NCI-H226 (cell line): ENCODE measurements around the gene DCBLD2.

ENCODE experiments used
- DNase-seq: peaks from one replicate; pipeline ENCODE4 v3.0.0-alpha.2; 2015

DCBLD2 gene

DNA sequence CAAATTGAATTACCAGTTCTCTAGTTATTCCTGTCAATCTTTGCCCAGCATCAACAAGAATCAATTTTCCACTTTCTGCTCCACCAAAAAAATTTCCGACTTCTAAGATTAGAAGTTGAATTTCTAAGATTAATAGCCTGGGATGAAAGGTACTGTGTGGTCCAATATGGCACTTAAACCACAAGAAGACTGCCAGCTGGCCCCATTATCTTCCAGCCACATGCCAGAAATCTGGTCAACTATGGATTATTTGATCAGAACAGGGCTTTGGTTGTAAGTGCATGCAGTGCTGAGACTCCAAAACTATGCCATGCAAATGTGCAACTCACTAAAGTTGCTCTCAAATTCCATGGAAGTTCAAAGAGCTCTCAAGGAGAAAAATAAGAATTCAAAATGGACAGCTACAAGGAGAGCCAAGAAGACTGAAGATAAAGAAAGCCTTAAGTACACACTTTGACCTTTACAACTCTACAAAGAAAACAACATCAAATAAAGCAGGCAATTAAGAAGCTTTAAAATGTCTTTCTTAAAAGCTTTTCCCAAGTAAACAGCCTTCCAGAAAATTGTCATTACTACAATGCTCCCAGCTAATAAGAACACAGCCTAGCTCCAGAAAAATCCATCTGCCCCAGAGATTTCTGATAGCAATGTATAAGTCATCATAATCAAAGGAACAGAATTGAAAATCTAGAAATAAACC is 74.1 kb downstream of the DCBLD2 start:
- no peak for DNase-seq

DNA sequence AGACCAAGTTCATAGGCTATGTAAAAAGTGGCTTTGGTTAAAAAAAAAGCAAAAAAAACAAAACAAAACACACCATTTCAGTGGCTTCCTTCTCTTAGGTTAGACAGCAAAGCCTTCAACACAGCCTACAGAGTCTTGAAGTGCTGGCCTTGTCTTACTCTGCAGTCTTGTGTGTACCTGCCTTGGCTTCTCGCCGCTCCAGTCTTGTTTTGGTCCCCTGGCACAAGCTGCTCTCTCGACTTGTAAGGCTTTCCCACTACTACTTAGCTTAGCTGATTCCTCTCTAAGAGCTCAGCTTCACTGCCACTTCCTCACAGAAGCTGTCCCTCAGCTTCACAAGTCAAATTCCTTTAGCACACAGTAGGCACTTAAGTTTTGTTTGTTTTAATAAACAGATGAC is 75.4 kb downstream of the DCBLD2 start:
- no peak for DNase-seq

DNA sequence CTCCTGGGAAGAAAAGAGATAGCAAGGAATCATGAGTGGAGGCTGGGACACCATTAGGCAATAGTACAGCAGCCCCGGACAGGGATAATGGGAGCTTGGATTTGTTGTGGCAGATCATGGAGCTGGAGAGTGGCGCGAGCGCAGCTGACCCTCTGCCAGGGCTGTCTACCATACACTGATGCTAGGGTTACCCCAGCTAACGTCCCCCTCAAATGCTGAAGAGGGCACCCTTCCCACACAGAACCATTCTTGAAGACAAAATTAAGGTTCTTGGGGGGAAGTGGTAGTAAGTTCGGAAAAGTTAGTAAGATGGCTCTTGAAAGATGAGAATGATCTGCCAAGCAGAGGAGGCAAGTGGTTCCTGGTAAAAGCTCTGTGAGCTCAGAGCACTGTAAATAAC is 77.2 kb downstream of the DCBLD2 start:
- DNase-seq: no peak

DNA sequence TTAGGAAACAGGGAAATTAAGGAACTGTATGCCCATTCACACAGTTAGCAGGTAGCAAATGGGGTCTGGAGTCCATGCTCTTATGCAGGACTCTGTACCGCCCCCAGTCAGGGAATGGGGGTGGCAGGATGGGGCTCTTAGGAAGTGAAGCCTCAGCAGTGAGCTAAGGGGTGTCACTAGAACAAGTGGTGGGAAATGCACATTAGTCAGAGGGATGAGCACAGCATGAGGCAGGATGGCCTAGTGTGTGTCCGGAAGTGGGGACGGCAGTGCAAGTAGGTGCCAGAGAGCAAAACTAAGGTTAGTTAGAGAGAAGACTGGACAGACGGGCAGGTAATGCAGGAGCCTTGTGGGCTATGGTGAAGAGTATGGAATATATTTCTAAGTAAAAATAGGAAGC is 77.7 kb downstream of the DCBLD2 start:
- no peak for DNase-seq

DNA sequence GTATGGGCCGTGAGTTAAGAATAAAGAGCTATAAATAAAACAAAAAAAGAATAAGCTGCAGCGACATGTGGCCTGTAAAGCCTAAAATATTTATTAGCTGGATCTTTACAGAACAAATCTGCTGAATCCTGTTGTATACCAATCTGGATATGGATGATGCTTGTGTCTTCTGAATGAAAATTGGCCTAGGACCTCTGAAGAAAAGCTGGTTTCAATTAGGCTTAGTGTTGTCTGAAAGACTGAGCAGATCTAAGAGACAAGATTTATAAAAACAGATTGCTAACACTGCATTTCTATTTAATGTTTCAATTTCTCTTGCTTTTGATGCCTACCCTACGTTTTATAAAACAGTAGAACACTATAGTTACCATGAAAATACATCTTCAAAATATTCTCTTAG is 80.4 kb downstream of the DCBLD2 start:
- DNase-seq: no peak

DNA sequence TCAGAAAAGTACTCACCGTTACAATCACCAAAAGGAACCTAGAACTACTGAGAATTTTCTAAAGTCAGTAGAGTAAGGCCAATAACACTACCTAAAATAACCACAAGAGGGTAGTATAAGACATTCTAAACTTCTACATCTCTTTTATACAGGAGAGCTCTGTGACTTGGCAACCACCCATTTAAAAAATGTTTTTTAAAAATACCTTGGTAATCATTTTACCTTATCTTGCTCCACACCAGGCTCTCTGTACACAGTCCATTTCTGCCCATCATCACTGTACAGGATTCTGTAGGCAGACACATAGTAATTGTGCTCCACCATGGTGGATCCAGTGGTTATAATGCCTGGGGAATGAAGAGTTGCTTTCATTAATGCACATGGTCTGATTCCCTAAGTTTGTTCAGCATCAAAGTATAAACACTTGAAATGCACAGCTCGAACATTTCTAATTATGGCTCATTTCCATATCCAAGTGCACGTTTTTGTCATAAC is 83.9 kb downstream of the DCBLD2 start:
- peak; percentile 62 for DNase-seq

DNA sequence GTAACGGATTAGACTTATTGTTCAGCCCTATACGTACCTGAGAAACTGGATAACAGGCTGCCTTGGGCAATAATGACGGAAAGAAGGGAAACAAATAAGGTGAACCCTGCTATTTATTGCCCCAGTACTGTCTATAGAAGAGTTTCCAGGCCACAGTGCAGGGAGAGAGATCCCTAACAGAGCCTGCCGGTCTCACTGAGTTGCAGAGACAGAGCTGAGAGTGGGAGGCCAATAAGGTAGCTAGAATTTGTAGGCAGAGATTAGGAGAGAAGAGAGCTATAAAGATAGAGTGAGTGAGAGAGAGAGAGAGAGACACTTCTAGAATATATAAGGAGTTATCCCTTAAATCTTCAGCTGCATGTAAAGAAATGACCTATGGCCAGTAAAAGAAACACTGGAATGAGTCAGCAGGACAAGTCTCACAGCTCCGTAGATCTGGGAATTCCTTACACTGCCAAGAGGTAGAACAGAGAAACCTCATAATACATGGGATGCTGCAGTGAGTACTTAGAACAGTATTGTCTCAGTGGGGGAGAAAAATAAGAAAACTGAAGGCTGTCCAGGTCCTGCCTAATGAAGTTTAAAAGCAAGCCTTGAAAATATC is 86.6 kb downstream of the DCBLD2 start:
- peak; percentile 40 for DNase-seq

DNA sequence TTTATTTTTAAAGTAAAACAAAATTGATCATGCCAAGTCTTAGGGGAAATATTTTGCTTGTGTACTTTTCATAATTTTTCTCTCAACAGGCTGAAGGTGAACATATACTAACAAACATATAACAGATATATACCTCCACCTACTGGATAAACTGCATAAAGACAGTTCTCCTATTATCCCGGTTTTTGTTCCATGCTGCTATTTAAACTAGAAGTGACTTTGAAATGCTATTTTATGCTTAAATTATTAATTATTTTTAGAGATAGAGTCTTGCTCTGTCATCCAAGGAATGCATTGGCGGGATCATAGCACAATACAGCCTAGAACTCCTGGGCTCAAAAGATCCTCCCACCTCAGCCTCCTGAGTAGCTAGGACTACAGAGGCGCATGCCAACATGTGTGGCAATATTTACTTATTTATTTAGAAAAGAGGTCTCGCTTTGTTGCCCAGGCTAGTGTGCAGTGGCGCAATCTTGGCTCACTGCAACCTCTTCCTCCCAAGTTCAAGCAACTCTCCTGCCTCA is 88.6 kb downstream of the DCBLD2 start:
- DNase-seq: peak; percentile 39

DNA sequence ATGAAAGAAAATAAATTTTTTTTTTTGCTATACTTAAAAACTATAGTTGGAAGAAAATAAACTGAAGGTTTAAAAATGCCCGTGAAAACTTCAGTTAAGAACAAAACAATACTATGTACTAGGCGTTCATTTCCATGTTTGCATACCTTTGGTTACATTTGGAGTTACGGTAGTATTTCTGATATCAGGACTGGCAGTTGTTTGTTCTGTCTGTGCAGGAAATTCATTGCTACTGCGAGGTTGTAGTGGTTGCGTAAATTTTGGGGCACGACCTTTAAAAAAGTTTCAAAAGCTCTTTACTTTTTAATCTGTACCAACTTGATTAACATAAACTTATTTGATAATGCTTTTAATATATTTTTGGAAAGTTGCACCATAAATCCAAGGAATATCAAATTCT is 90.4 kb downstream of the DCBLD2 start:
- no peak for DNase-seq

DNA sequence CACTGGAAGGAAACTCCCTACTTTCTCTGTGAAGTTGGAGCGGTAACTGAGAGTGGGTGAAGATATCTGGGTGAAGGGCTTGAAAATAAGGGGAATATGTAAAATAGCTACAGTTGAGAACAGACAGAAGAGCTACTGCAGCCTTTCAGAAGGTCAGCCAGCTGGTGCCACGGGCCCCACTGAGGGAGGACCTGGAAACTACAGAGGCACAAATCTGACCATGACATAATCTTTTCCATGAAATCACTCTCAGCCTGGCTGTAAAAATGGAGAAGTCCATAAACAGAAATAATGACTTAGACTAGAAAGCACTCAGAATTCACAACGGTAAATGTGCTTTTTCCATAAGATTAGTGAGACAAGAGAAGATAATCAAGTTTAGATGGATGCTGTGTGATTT is 91.9 kb downstream of the DCBLD2 start:
- no peak for DNase-seq

DNA sequence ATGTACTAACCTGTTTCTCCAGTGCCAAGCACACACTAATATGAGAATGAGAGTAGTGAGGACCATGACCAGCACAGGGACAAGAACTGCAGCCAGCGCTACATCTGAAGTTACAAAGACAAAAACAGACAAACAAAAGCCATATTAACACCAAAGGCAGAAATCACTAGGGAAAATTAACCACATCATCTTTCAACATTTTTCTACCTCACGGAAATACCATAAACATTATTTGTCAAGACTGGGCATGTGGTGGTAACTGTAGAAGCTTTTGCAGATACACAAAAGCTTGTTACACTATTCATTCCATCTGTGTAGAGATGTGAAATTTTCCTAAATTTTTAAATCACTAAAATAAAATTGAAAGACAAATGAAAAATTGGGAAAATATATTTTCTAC is 93.4 kb downstream of the DCBLD2 start:
- no peak for DNase-seq

DNA sequence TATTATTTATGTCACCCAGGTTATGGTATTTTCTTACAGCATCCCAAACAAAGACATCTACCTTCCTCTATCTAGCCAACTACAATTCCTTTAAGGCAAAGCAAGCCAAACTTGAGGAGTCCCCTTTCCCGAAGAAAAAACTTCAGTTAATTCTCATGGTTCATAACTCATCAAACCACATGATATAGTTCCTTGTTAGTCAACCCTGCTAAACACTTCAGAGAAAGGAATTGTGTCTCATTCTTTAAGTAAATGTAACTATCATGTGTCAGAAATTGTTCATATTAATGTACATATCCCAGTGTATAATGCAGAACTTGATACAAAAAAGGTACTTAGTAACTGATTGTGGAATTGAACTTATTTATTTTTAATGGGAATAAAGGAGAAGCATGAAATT is 93.9 kb downstream of the DCBLD2 start:
- DNase-seq: no peak

DNA sequence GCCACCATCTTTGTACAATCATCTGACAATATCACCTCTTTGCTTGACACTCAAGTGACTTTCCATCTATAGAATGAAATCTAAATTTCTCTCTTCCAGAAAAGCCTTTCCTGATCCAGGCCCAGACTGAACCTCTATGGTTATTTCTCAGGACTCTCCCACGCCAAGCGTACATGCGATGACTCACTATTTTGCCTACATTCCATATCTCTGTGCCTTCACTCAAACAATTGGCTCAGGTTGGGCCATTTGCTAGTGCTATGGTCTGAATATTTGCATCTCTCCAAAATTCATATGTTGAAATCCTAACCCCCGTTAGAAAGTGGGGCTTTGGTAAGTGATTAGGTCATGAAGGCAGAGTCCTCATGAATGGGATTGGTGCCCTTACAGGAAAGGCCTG is 94.5 kb downstream of the DCBLD2 start:
- peak; percentile 79 for DNase-seq

DNA sequence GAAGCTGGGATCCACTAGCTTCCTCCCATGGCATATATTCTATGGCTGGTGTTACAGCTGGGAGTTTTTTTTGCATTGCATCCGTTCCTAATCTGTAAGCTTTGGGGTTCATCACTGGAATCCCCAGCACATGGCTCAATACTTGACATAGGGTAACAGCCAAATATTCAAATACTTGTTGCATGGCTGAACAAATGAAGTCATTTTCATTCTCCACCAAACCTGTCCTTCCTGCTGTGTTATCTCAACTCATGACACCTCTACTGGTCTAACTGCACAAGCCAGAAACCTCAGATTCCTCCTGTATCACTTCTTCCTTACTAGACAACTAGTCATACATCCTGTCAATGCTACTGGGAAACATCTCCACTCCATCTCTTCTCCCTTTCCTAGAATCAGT is 95.0 kb downstream of the DCBLD2 start:
- peak; percentile 85 for DNase-seq

DNA sequence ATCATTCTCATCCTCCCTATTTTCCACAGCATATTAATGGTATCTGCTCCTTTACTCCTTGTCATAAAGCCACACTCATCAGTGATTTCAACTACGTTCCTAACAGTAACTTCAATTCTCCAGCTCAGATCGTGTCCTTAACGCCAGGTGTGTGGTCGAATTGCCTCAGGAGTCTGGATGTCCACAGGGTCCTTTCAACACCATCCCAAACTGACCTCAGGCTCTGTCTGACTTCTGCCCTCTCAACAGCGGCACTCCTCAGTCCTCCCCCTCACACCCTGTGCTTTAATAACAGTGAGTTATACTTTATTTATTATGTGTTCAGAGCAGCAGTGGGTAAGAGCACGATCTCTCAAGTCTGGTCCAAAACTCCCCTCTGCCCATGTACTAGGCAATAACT is 95.9 kb downstream of the DCBLD2 start:
- DNase-seq: no peak

DNA sequence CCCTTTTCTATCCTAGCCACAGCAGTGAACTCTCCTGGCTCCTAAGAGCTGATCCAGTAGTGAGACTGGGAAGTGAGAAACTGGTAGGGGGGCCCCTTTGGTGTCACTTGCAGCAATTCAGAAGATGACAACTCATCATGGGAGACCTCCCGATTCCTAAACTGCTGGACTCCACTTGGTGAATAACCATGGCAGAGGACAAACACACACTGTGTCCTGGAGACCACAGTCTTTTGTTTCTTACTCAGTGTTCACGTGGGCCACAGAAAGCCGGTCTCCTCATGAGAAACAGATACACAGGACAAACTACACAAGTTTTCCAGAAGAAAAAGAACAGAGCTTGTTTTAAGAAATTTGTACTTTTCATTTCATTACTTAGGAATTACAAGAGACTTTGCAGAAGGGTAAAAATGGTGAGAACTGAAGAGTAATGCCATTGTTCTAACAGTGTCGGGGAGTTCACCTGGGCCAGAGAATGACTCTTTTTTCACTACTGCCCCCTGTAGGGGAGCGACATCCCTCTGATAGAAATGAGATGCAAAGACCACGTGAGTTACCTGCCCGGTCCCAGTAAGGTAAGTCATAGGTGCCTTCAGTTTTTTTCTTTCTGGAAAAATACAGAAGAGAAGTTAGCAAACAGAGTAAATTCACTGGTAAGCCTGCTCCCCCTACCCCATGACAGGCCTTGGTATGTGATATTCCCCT is 100.3 kb downstream of the DCBLD2 start:
- DNase-seq: no peak

DNA sequence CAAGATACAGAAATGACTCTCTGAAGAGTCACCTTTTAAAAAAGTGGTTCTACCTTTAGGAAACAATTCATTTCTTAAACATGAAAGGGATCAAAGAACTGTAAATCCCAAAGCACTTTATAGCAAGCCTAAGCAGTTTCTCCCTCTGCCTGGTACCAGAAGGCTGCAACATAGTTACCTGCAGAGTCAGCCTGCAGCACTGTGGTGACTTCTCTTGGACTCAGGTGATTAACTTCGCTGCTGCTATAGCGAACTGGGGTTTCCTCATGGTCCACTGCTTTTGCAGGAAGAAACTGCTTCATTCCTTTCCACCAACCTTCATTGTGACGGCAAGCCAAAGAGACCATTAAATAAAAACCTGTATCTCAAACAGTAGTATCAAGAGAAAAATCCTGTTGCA is 101.1 kb downstream of the DCBLD2 start:
- DNase-seq: no peak

DNA sequence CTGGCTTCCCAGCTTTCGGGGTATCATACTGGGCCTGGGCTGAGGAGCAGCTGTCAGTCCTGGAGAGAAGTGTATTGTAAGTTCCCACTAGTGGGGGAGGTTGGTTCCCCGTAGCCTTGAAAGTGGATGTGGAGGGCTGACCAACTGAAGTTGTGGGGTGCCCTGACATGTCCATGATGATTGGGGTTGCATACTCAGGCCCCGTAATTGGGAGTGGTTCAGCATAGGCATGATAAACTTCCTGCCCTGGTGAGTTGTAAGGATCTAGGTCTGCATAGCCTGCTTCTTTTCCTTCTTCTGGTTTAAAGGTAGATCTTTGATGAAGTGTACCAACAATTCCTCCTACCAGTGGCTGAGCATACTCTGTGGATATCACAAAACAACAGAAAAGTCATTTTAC is 102.0 kb downstream of the DCBLD2 start:
- no peak for DNase-seq

DNA sequence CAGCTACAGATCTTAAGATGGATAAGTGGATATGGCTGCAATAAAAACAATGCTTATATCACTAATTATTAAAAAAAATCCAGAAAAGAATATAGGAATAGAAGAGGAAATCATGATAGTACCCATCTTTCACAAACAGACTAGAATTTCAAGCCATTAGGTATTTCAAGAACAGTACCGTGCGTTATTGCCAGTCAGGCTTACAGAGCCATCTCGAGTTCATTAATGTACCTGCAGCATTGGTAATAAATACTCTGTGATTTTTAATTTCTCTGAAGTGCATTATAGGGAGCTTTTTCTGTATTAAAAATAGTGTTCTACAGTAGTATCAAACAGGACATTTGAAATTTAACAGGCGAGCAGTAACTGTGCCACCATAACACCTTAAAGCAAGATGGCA is 102.7 kb downstream of the DCBLD2 start:
- no peak for DNase-seq

DNA sequence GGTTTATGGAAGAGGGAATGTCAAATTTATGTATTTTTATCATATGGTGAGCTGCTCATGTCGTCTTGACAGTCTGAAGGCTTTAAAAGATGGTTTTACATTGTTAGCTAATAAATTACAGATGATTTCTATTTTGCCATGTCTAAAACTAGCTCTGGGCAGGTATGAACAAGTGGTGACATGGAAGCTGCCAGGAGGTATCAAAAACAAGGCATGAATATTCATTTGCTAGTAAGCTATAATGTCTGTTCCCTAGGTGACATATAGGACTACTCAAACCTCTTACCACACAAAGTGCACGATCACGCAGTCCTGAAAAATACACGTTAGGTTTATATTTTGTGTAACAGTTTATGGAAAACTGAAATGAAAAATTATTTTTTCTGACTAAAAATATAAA is 103.6 kb downstream of the DCBLD2 start:
- no peak for DNase-seq

DNA sequence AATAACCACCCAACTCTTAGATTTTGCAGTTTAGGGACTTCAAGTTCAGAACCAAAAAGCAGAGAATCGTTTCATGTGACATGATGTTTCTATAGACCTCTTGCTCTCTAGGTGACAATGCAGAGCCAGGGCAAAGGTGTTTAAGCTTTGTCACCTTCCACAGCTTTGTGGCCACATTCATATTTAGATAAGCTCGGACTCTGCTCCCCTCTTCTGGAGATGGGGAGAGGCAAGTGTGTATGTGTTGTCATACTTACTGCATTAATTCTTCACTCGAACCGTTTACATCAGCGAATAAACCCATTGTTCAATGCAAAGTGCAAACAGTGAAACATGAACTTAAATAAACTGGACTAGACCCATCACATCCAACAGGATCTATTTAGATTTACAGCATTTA is 105.2 kb downstream of the DCBLD2 start:
- DNase-seq: no peak

DNA sequence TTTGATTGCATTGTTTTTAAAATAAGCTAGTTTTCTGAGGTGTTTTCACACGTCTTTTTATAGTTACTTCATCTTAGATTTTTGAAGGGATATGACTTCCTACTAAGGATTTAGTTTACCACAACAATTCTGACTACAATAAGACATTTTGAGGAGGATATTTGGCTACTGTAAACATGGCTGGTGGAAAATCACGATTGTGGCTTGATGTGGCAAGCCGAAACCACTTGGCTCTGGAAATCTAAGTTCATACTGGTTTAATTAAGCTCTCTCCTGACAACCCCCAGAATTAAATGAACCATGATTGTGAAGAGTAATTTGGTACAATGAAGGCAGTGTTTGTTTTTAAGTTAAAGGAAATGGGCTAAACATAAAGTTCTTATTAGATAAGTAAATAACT is 107.5 kb downstream of the DCBLD2 start:
- no peak for DNase-seq

DNA sequence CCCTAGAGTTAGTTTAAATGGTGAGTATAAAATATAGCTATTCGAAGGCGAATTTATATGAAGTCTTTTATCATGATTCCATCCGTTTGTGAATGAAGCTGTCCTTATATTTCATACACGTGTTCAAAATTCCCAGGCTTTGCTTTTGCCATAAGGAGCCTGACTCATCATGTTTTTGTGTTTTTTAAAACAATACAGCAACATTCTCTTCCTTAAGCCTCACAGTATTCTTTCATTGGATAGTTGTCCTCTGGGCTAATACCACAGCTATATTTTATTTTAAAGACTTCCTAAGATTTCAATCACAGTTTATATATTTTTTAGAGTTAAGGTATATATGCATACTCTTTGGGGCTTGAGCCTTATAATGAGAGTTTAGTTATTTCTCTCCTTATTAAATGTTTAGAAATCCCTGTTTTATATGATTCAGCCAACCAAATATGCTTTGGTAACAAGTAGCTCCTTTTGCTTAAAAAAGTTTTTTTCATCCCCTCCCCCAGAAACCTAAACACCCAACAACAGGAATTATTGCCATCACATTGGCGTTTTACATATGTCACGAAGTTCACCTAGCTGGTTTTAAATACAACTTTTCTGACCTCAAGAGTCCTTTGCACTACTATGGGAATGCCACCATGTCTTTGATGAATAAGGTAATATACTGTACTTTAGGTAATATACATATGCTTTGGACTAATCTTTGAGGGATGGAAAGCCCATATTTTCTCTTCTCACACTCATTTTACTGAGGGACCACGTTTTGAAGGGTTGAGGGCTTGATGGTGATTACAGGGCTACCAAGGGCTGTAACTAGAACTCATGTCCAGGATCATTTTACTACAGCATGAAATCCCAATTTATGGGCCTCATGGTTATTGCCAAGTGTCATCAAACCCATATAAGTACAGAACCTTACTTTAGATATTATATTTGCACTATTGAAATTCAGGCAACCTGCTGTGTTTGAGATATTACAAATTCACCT is 109.9 kb downstream of the DCBLD2 start:
- DNase-seq: no peak
